ENCODE measurements around the gene DRAM1. TPM values are rescaled to one million over a fixed set of nuclear protein-coding genes. Genes with fewer than 3 reads are reported as not detected.

Gene DRAM1
- total RNA-seq, 1 experiment from 2014 or later: 6.5 TPM

DNA sequence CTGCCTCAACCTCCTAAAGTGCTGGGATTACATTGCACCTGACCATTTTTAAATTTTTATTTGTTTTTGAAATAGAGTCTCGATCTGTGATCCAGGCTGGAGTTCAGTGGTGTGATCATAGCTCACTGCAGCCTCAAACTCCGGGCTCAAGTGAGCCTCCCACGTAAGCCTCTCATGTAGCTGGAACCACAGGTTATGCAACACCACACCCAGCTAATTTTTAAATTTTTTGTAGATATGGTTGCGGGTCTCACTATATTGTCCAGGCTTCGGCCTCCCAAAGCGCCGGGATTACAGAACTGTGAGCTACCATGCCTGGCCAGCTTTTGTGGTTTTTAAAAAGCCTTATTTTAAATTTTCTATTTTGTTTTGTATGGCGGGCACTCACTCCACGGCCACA, 2.2 kb upstream of the DRAM1 start:
- no peaks in the 10 kb centered on the region for H3K79me2 ChIP-seq (ENCODE audit: insufficient read depth, low read length)
- no peaks in the 10 kb centered on the region for H3K4me1 ChIP-seq (ENCODE audit: insufficient read depth, low read length)
- H3K27ac Mint-ChIP-seq: no peak overlapping the region
- H3K18ac ChIP-seq (ENCODE audit: insufficient read length, low read depth, low read length): no peak overlapping the region
- no peaks in the 10 kb centered on the region for H3K79me1 ChIP-seq (ENCODE audit: insufficient read depth, low read depth, low read length, poor library complexity, severe bottlenecking)
- H3K9ac ChIP-seq (ENCODE audit: extremely low read depth, insufficient read length, low read length): no peak overlapping the region
- H4K5ac ChIP-seq (ENCODE audit: insufficient read length, low read depth, low read length): no peak overlapping the region
- no peak overlapping the region for H3K4me2 ChIP-seq (ENCODE audit: insufficient read depth, insufficient read length, low read length)
- WGBS (ENCODE audit: extremely low coverage, insufficient read length, low lambda C conversion rate): no CpG with 5 or more reads among the region's 9 CpGs
- H3K9me3 ChIP-seq (ENCODE audit: control insufficient read depth, low read depth, low read length): no peaks in the 10 kb centered on the region
- no peak overlapping the region for H3T11ph ChIP-seq (ENCODE audit: low read length)
- H3K14ac ChIP-seq (ENCODE audit: insufficient read depth, low read length): no peak overlapping the region
- H2BK120ac ChIP-seq (ENCODE audit: low read depth, low read length, poor library complexity, severe bottlenecking): no peak overlapping the region
- H4K20me1 ChIP-seq (ENCODE audit: control insufficient read depth, insufficient read depth, insufficient read length): no peaks in the 10 kb centered on the region
- peaks cover 9% of the 10 kb centered on the region for H3K23me2 ChIP-seq (ENCODE audit: insufficient read length, low read depth, low read length, poor library complexity, severe bottlenecking)
- no peak overlapping the region for H4K91ac ChIP-seq (ENCODE audit: insufficient read length, low read depth, low read length)
- no peak overlapping the region for H3K4me3 Mint-ChIP-seq
- H3K27me3 ChIP-seq (ENCODE audit: insufficient read depth, low read length): no peaks in the 10 kb centered on the region; the same call in 1 of the 2 replicates
- H3K9me3 Mint-ChIP-seq: peaks cover 2% of the 10 kb centered on the region in 2 experiments; a peak in 2 of 5 replicates
- H2BK12ac ChIP-seq (ENCODE audit: insufficient read length, low read depth, low read length): no peak overlapping the region
- H3K23ac ChIP-seq (ENCODE audit: insufficient read length, low read depth, low read length): no peak overlapping the region
- H3K27me3 Mint-ChIP-seq (ENCODE audit: low read depth): peaks cover 16% of the 10 kb centered on the region
- H2AFZ ChIP-seq (ENCODE audit: low read length): no peak overlapping the region
- H3K56ac ChIP-seq (ENCODE audit: insufficient read length, low read depth, low read length): no peak overlapping the region
- no peak overlapping the region for H4K8ac ChIP-seq (replicated peaks; ENCODE audit: insufficient read length, low read depth, low read length)
- H2AK5ac ChIP-seq (ENCODE audit: insufficient read length, low read length): no peak overlapping the region
- H2BK20ac ChIP-seq (ENCODE audit: low read depth, low read length, poor library complexity, severe bottlenecking): no peak overlapping the region
- peaks cover 9 to 11% of the 10 kb centered on the region in 2 experiments for H3K4me1 Mint-ChIP-seq
- peaks cover 0 to 3% (median 3%) of the 10 kb centered on the region in 3 experiments; a peak in 3 of 7 replicates for H3K36me3 Mint-ChIP-seq (ENCODE audit: insufficient read depth in 1 of 3, low read depth in 3 of 3)
- DNase-seq: no peak
- H3K27ac ChIP-seq (ENCODE audit: insufficient read length, low read depth, low read length): no peak overlapping the region
- H2BK5ac ChIP-seq (ENCODE audit: insufficient read length, low read length): no peak overlapping the region
- TF ChIP-seq, protein P1, sequence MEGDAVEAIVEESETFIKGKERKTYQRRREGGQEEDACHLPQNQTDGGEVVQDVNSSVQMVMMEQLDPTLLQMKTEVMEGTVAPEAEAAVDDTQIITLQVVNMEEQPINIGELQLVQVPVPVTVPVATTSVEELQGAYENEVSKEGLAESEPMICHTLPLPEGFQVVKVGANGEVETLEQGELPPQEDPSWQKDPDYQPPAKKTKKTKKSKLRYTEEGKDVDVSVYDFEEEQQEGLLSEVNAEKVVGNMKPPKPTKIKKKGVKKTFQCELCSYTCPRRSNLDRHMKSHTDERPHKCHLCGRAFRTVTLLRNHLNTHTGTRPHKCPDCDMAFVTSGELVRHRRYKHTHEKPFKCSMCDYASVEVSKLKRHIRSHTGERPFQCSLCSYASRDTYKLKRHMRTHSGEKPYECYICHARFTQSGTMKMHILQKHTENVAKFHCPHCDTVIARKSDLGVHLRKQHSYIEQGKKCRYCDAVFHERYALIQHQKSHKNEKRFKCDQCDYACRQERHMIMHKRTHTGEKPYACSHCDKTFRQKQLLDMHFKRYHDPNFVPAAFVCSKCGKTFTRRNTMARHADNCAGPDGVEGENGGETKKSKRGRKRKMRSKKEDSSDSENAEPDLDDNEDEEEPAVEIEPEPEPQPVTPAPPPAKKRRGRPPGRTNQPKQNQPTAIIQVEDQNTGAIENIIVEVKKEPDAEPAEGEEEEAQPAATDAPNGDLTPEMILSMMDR (conservative IDR thresholded peaks at IDR 0.05): no peak
- H3K4ac ChIP-seq (ENCODE audit: low read depth, low read length): no peak overlapping the region
- H2BK15ac ChIP-seq (ENCODE audit: low read depth, low read length): no peak overlapping the region
